ENCODE data around the gene CRACR2A.

The CRACR2A gene

DNA sequence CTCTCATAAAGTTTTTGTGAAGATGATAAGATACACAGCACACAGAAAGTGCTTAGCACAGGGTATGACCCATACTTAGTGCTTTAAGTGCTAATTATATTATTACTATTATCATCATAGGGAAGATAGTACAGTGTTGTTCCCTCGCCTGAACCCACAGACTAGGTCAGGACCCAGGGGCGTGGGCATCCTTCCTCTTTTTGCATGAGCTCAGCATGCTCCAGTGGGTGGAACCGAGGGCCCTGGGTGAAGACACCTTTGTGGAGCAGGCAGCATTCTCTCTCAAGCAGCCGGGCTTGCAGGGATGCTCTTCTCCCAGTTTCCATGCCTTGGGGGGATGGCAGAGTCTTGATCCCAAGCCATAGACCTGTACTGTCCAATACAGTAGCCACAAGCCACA lies 34.8 kb downstream of the CRACR2A start:
- Histone ChIP-seq H3K27ac (ENCODE audit: low read depth, low read length, poor library complexity, severe bottlenecking) (no peak overlapping the region), H2AFZ (ENCODE audit: low read length) (no peak overlapping the region), H3K4me2 (ENCODE audit: low read length) (no peak overlapping the region), H4K20me1 (ENCODE audit: insufficient read depth, low read length) (no peaks in the 10 kb centered on the region), H3K27me3 (ENCODE audit: insufficient read depth, low read length) (no peaks in the 10 kb centered on the region), H3K9ac (ENCODE audit: low read length) (no peak overlapping the region), H3K9me3 (ENCODE audit: low read length) (peaks cover 8% of the 10 kb centered on the region), H3K36me3 (ENCODE audit: insufficient read depth, low read length) (peaks cover 40% of the 10 kb centered on the region), H3K4me1 (ENCODE audit: insufficient read depth, low read length, severe bottlenecking) (no peaks in the 10 kb centered on the region), H3F3A (ENCODE audit: insufficient read depth, low read length) (no peaks in the 10 kb centered on the region), H3K4me3 (ENCODE audit: low read depth, low read length, poor library complexity, severe bottlenecking) (no peak overlapping the region), H3K79me2 (ENCODE audit: insufficient read depth, low read length) (no peaks in the 10 kb centered on the region), H3K9me2 (ENCODE audit: low read depth, low read length) (no peaks in the 10 kb centered on the region)
- TF ChIP-seq EZH2 (IDR thresholded peaks at IDR 0.05; ENCODE audit: borderline replicate concordance, low read length): no peak

DNA sequence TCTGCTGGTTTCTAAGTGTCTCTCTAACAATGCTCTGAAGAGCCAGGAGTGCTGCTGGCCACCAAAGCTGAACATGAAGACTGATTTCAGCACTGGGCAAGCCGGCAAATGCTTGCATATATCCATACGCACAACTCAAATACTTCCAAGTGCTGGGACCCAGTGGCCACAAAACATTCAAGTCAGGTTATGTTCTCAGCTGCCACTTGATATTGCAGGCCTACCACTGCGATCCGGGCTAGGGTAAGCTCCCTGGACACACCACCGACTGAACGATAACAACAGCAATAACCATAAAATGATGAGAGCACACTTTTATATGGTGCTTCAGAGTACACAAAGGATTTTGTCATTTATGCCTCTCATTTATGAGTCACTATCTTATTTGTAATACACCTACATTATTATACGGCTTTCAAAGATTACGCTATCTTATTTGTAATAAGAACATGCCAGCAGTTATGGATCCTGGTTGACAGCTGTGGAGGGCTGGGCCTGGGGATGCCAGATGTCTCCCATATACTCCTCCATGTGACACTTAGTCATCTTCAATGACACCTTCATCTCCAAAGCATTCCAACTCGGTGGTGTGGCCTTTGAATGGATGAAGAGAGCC lies 35.5 kb downstream of the CRACR2A start:
- no peak overlapping the region for H3K4me3 ChIP-seq (ENCODE audit: low read depth, low read length, poor library complexity, severe bottlenecking)
- H4K20me1 ChIP-seq (ENCODE audit: insufficient read depth, low read length): no peaks in the 10 kb centered on the region
- no peaks in the 10 kb centered on the region for H3K4me1 ChIP-seq (ENCODE audit: insufficient read depth, low read length, severe bottlenecking)
- TF ChIP-seq, protein P1, sequence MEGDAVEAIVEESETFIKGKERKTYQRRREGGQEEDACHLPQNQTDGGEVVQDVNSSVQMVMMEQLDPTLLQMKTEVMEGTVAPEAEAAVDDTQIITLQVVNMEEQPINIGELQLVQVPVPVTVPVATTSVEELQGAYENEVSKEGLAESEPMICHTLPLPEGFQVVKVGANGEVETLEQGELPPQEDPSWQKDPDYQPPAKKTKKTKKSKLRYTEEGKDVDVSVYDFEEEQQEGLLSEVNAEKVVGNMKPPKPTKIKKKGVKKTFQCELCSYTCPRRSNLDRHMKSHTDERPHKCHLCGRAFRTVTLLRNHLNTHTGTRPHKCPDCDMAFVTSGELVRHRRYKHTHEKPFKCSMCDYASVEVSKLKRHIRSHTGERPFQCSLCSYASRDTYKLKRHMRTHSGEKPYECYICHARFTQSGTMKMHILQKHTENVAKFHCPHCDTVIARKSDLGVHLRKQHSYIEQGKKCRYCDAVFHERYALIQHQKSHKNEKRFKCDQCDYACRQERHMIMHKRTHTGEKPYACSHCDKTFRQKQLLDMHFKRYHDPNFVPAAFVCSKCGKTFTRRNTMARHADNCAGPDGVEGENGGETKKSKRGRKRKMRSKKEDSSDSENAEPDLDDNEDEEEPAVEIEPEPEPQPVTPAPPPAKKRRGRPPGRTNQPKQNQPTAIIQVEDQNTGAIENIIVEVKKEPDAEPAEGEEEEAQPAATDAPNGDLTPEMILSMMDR (IDR thresholded peaks at IDR 0.05; ENCODE audit: low read length): no peak
- no peak for TF ChIP-seq EZH2 (IDR thresholded peaks at IDR 0.05; ENCODE audit: borderline replicate concordance, low read length)
- H3K27ac ChIP-seq (ENCODE audit: low read depth, low read length, poor library complexity, severe bottlenecking): no peak overlapping the region
- no peaks in the 10 kb centered on the region for H3K79me2 ChIP-seq (ENCODE audit: insufficient read depth, low read length)
- H3F3A ChIP-seq (ENCODE audit: insufficient read depth, low read length): no peaks in the 10 kb centered on the region
- H3K27me3 ChIP-seq (ENCODE audit: insufficient read depth, low read length): no peaks in the 10 kb centered on the region
- no peak overlapping the region for H3K9ac ChIP-seq (ENCODE audit: low read length)
- H3K9me3 ChIP-seq (ENCODE audit: low read length): 0 out of 2 replicates have a peak, but pooled peaks cover 3% of the 10 kb centered on the region
- no peak overlapping the region for H2AFZ ChIP-seq (ENCODE audit: low read length)
- peaks cover 40% of the 10 kb centered on the region for H3K36me3 ChIP-seq (ENCODE audit: insufficient read depth, low read length)
- no peak overlapping the region for H3K4me2 ChIP-seq (ENCODE audit: low read length)
- H3K9me2 ChIP-seq (ENCODE audit: low read depth, low read length): no peaks in the 10 kb centered on the region

DNA sequence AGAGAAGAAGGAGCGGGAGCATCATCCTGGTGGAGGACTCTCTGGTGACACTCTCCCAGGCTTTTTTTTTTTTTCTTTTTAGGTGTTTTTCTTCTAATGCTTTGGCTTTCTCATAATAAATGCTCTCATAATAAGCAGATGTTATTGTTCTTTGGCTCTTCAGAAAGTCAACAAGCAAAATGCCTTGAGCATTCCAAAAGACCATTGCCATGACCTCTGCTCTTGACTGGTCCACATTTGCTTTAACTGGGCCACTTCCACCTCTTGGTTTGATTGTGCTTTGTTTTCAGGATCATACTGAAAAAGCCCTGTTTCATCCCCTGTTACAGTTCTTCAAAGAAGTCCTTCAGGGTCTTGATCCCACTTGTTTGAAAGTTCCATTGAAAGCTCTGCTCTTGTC lies 36.9 kb downstream of the CRACR2A start:
- no peak overlapping the region for H3K27ac ChIP-seq (ENCODE audit: low read depth, low read length, poor library complexity, severe bottlenecking)
- H2AFZ ChIP-seq (ENCODE audit: low read length): no peak overlapping the region
- TF ChIP-seq, protein P1 (IDR thresholded peaks at IDR 0.05; ENCODE audit: low read length): no peak
- TF ChIP-seq EZH2 (IDR thresholded peaks at IDR 0.05; ENCODE audit: borderline replicate concordance, low read length): no peak
- no peaks in the 10 kb centered on the region for H4K20me1 ChIP-seq (ENCODE audit: insufficient read depth, low read length)
- H3K4me2 ChIP-seq (ENCODE audit: low read length): no peak overlapping the region
- H3K79me2 ChIP-seq (ENCODE audit: insufficient read depth, low read length): no peaks in the 10 kb centered on the region
- no peaks in the 10 kb centered on the region for H3K9me3 ChIP-seq (ENCODE audit: low read length)
- H3K4me1 ChIP-seq (ENCODE audit: insufficient read depth, low read length, severe bottlenecking): no peaks in the 10 kb centered on the region
- H3F3A ChIP-seq (ENCODE audit: insufficient read depth, low read length): no peaks in the 10 kb centered on the region
- no peak overlapping the region for H3K4me3 ChIP-seq (ENCODE audit: low read depth, low read length, poor library complexity, severe bottlenecking)
- H3K36me3 ChIP-seq (ENCODE audit: insufficient read depth, low read length): peaks cover 37% of the 10 kb centered on the region
- H3K9ac ChIP-seq (ENCODE audit: low read length): no peak overlapping the region
- H3K27me3 ChIP-seq (ENCODE audit: insufficient read depth, low read length): no peaks in the 10 kb centered on the region
- no peaks in the 10 kb centered on the region for H3K9me2 ChIP-seq (ENCODE audit: low read depth, low read length)

DNA sequence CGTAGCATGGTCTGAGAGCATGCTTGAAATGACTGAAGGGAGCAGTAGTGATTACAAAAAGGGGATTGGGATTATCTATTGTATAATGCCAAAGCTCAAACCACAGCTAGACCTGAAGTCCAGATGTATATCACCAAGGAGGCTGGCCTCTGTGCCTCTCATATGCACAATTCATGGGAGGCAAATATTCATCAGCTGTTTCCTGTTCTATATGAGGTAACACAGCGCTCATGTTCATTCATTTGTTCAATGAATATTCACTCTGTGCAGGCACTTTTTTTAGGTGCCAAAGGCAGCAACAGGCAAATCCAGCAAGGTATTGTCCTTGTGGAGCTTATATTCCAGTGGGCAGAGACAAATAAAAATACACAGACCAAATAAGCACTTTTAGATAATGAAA lies 39.0 kb downstream of the CRACR2A start:
- Histone ChIP-seq H3K9me2 (ENCODE audit: low read depth, low read length) (no peaks in the 10 kb centered on the region), H3F3A (ENCODE audit: insufficient read depth, low read length) (no peaks in the 10 kb centered on the region), H2AFZ (ENCODE audit: low read length) (no peak overlapping the region), H3K9ac (ENCODE audit: low read length) (no peak overlapping the region), H3K4me3 (ENCODE audit: low read depth, low read length, poor library complexity, severe bottlenecking) (no peak overlapping the region), H4K20me1 (ENCODE audit: insufficient read depth, low read length) (no peaks in the 10 kb centered on the region), H3K4me1 (ENCODE audit: insufficient read depth, low read length, severe bottlenecking) (no peaks in the 10 kb centered on the region), H3K79me2 (ENCODE audit: insufficient read depth, low read length) (no peaks in the 10 kb centered on the region), H3K27me3 (ENCODE audit: insufficient read depth, low read length) (no peaks in the 10 kb centered on the region), H3K4me2 (ENCODE audit: low read length) (no peak overlapping the region), H3K27ac (ENCODE audit: low read depth, low read length, poor library complexity, severe bottlenecking) (no peak overlapping the region), H3K36me3 (ENCODE audit: insufficient read depth, low read length) (peaks cover 39% of the 10 kb centered on the region), H3K9me3 (ENCODE audit: low read length) (no peaks in the 10 kb centered on the region)
- TF ChIP-seq EZH2 (IDR thresholded peaks at IDR 0.05; ENCODE audit: borderline replicate concordance, low read length): no peak
- TF ChIP-seq, protein P1 (IDR thresholded peaks at IDR 0.05; ENCODE audit: low read length): no peak

Data from OCI-LY1 (cell line).